ENCODE results near the gene C17orf114.

C17orf114 gene

GRCh38 chr17:4759776-4760236 lies 42.3 kb downstream of the C17orf114 start (continued):
- TF ChIP-seq NR0B2 (CRISPR knock-in tag; IDR thresholded peaks at IDR 0.05) (no peak), E2F1 (CRISPR knock-in tag; IDR thresholded peaks at IDR 0.05) (no peak), RARG (CRISPR knock-in tag; IDR thresholded peaks at IDR 0.05; ENCODE audit: low read depth) (no peak), FLYWCH1 (CRISPR knock-in tag; IDR thresholded peaks at IDR 0.05) (no peak), BHLHE40 (IDR thresholded peaks at IDR 0.05; ENCODE audit: low read length) (peak; percentile 93), ZBTB7A (CRISPR knock-in tag; IDR thresholded peaks at IDR 0.05) (no peak), DNMT1 (CRISPR knock-in tag; IDR thresholded peaks at IDR 0.05) (no peak), ZBTB43 (CRISPR knock-in tag; conservative IDR thresholded peaks at IDR 0.05) (peak; percentile 59; the same call in 1 of the 2 replicates), ZNF232 (CRISPR knock-in tag; IDR thresholded peaks at IDR 0.05; ENCODE audit: borderline replicate concordance) (0 out of 2 replicates have a peak, but pooled peaks have one; percentile 28), ZBED4 (CRISPR knock-in tag; IDR thresholded peaks at IDR 0.05; ENCODE audit: borderline replicate concordance) (no peak), JUN (CRISPR knock-in tag; IDR thresholded peaks at IDR 0.05) (peak; percentile 96), EED (CRISPR knock-in tag; IDR thresholded peaks at IDR 0.05) (no peak), EHMT2 (IDR thresholded peaks at IDR 0.05; ENCODE audit: borderline replicate concordance, low read depth, low read length) (0 out of 2 replicates have a peak, but pooled peaks have one; percentile 22), ZNF512B (CRISPR knock-in tag; IDR thresholded peaks at IDR 0.05; ENCODE audit: borderline replicate concordance) (no peak), SOX6 (IDR thresholded peaks at IDR 0.05) (no peak), SOX6 (CRISPR knock-in tag; IDR thresholded peaks at IDR 0.05) (peak; percentile 92), NR2F1 (CRISPR knock-in tag; IDR thresholded peaks at IDR 0.05) (peak; percentile 36 to 74), RORA (CRISPR knock-in tag; IDR thresholded peaks at IDR 0.05) (no peak), IRX3 (CRISPR knock-in tag; IDR thresholded peaks at IDR 0.05; ENCODE audit: borderline replicate concordance, low read depth) (no peak), ZNF674 (CRISPR knock-in tag; IDR thresholded peaks at IDR 0.05; ENCODE audit: low read depth) (no peak), PITX1 (CRISPR knock-in tag; IDR thresholded peaks at IDR 0.05) (peak; percentile 96)
